AG04449 (cell line): ENCODE results near the gene BEST4.

Experiments
- CTCF ChIA-PET: fragments of 350-600 bp; formaldehyde crosslinking; extraction: SDS; loops from one replicate; lab custom pipeline; 2021; ENCODE audit warnings: antibody characterized with exemption; lab: Yijun Ruan, JAX
- POLR2A ChIA-PET: fragments of 400-600, 350-600 bp; formaldehyde crosslinking; extraction: SDS; loops from one replicate; lab custom pipeline; 2020; ENCODE audit warnings: antibody characterized with exemption, inconsistent platforms; lab: Yijun Ruan, JAX
- DNase-seq: peaks from one replicate; pipeline ENCODE4 v3.0.0-alpha.2; 2010; ENCODE audit warnings: low read depth, low spot score
- H3K4me3 ChIP-seq: 2 replicates; pipeline ENCODE4 v1.5.1; 2011; ENCODE audit warnings: low read depth, mild to moderate bottlenecking, control low read depth, low read length
- CTCF ChIP-seq: IDR thresholded peaks from one replicate; pipeline ENCODE4 v1.5.1; 2011; ENCODE audit warnings: mild to moderate bottlenecking, moderate library complexity, low read length, control low read depth, inconsistent platforms; ENCODE audit not compliant: insufficient read depth; ENCODE audit errors: missing control alignments

BEST4 gene

GRCh38 chr1:44784094-44785028 is 3.6 kb downstream of the BEST4 start:
- DNase-seq = no peak
- POLR2A ChIA-PET = interaction anchor here (1.2 to 2.4 kb wide), 3 partner anchors 9 to 35 kb away, joined by 5 to 7 read pairs (median 6); partner anchors contain the start of gene RPS8
- TF ChIP-seq CTCF = peak; percentile 2
- CTCF ChIA-PET = interaction anchor here (0.9 to 6.4 kb wide), 9 partner anchors 9 to 230 kb away, joined by 3 to 40 read pairs (median 7); partner anchors contain the start of genes BTBD19, PLK3, RNU5D-1 and RPS8
- peak overlapping the region; percentile 36 for H3K4me3 ChIP-seq

- peak overlapping the region; percentile 36 for H3K4me3 ChIP-seq
- TF ChIP-seq CTCF = no peak
- no peak for DNase-seq
- ChIA-PET CTCF (interaction anchor here (1.0 to 6.4 kb wide), 4 partner anchors 10 to 55 kb away, joined by 3 to 40 read pairs (median 14); partner anchors contain the start of genes PLK3 and RNU5D-1), POLR2A (interaction anchor here (1.2 to 2.4 kb wide), 3 partner anchors 8 to 35 kb away, joined by 6 to 8 read pairs (median 7); partner anchors contain the start of genes PLK3 and RPS8)
These were observed 4.3 kb downstream of the BEST4 start for GRCh38 chr1:44783697-44784093.

GRCh38 chr1:44780583-44781121 is 7.3 kb downstream of the BEST4 start:
- H3K4me3 ChIP-seq = no peak overlapping the region
- POLR2A ChIA-PET = interaction anchor here (0.9 to 1.4 kb wide), 5 partner anchors 10 to 37 kb away, joined by 3 to 5 read pairs (median 3); partner anchors contain the start of genes BTBD19 and PLK3
- CTCF ChIA-PET = interaction anchor here (0.7 to 3.7 kb wide), 5 partner anchors 10 to 49 kb away, joined by 3 to 14 read pairs (median 11); partner anchors contain the start of genes PLK3 and RNU5D-1
- no peak for DNase-seq
- no peak for TF ChIP-seq CTCF

GRCh38 chr1:44778705-44779576 is 9.0 kb downstream of the BEST4 start:
- no peak overlapping the region for H3K4me3 ChIP-seq
- TF ChIP-seq CTCF = no peak
- ChIA-PET CTCF (interaction anchor here (2.0 to 3.7 kb wide), 2 partner anchors 47 to 48 kb away, joined by 10 to 14 read pairs; partner anchors contain the start of gene RNU5D-1), POLR2A (interaction anchor here (1.0 to 4.2 kb wide), 3 partner anchors 21 to 40 kb away, joined by 3 to 36 read pairs (median 3); partner anchors contain the start of genes BTBD19 and PLK3)
- DNase-seq = no peak

GRCh38 chr1:44777969-44778635 is 9.9 kb downstream of the BEST4 start:
- ChIA-PET POLR2A (interaction anchor here (0.5 to 4.2 kb wide), 2 partner anchors 22 to 1122 kb away, joined by 4 to 36 read pairs; partner anchors contain the start of gene PLK3), CTCF (interaction anchor here (0.5 to 2.0 kb wide), 9 partner anchors 8 to 236 kb away, joined by 3 to 10 read pairs (median 3); partner anchors contain the start of genes BEST4 and RNU5D-1)
- no peak for DNase-seq
- TF ChIP-seq CTCF = no peak
- peak overlapping the region; percentile 34; the same call in 1 of the 2 replicates for H3K4me3 ChIP-seq
